Activated T-helper 17 cell treated with anti-CD3 and anti-CD28 coated beads, Interleukin-2, amount 50 U/mL, for 72 hours (primary cell): ENCODE measurements around the gene FNIP1. TPM values are rescaled to one million over a fixed set of nuclear protein-coding genes. Genes with fewer than 3 reads are reported as not detected.
"Not testable (repeated sequence)": the region's sequence is repeated elsewhere in the genome, so short reads cannot be mapped to it uniquely, and the experiment has no call there.

Experiments used
- ATAC-seq: fragments of 150-1000 bp; cut with Tn5 transposase; replicated peaks from 2 replicates; pipeline ENCODE4 v1.10.0; 2021; ENCODE audit warnings: mild to moderate bottlenecking, moderate library complexity
- H3K27ac Mint-ChIP-seq: one replicate; pipeline ENCODE4 v1.8.0; 2022; ENCODE audit warnings: mixed read lengths
- H3K27me3 Mint-ChIP-seq: one replicate; pipeline ENCODE4 v1.8.0; 2022; ENCODE audit warnings: mixed read lengths
- H3K36me3 Mint-ChIP-seq: one replicate; pipeline ENCODE4 v1.8.0; 2022; ENCODE audit warnings: low read depth, mild to moderate bottlenecking, mixed read lengths
- H3K4me1 Mint-ChIP-seq: one replicate; pipeline ENCODE4 v1.8.0; 2022; ENCODE audit warnings: mixed read lengths
- H3K4me3 Mint-ChIP-seq: one replicate; pipeline ENCODE4 v1.8.0; 2022; ENCODE audit warnings: mild to moderate bottlenecking, mixed read lengths
- H3K9me3 Mint-ChIP-seq: one replicate; pipeline ENCODE4 v1.8.0; 2022; ENCODE audit warnings: mixed read lengths
- total RNA-seq, 2 donors: library from RNA; stranded (reverse); gene quantifications; one replicate each; pipeline ENCODE4 v1.2.3, GENCODE V29; 2022

The FNIP1 gene
- total RNA-seq, 2 donors from 2014 or later: 17.5 to 30.4 TPM

- H3K27ac Mint-ChIP-seq, H3K9me3 Mint-ChIP-seq, ATAC-seq, H3K27me3 Mint-ChIP-seq, H3K4me3 Mint-ChIP-seq, H3K4me1 Mint-ChIP-seq: not testable (repeated sequence)
- H3K36me3 Mint-ChIP-seq: peaks cover 43% of the 10 kb centered on the region
Observed at GRCh38 chr5:131717164-131717563, 79.7 kb downstream of the FNIP1 start.

- no peak for ATAC-seq
- peaks cover 5% of the 10 kb centered on the region for H3K4me1 Mint-ChIP-seq
- no peaks in the 10 kb centered on the region for H3K9me3 Mint-ChIP-seq
- H3K27ac Mint-ChIP-seq: no peak overlapping the region
- no peak overlapping the region for H3K4me3 Mint-ChIP-seq
- peaks cover 48% of the 10 kb centered on the region for H3K36me3 Mint-ChIP-seq
- no peaks in the 10 kb centered on the region for H3K27me3 Mint-ChIP-seq
Observed at GRCh38 chr5:131716650-131717049, 80.2 kb downstream of the FNIP1 start.

GRCh38 chr5:131710391-131710790, 86.4 kb downstream of the FNIP1 start:
- Mint-ChIP-seq H3K36me3 (peaks cover 68% of the 10 kb centered on the region), H3K9me3 (no peaks in the 10 kb centered on the region), H3K4me3 (no peak overlapping the region), H3K27ac (no peak overlapping the region), H3K27me3 (no peaks in the 10 kb centered on the region), H3K4me1 (peaks cover 5% of the 10 kb centered on the region)
- ATAC-seq: no peak

- Mint-ChIP-seq H3K4me3 (no peak overlapping the region), H3K9me3 (no peaks in the 10 kb centered on the region), H3K36me3 (peaks cover 72% of the 10 kb centered on the region), H3K27ac (no peak overlapping the region), H3K27me3 (no peaks in the 10 kb centered on the region), H3K4me1 (peaks cover 5% of the 10 kb centered on the region)
- no peak for ATAC-seq
Observed at GRCh38 chr5:131709043-131709442, 87.8 kb downstream of the FNIP1 start.

GRCh38 chr5:131706281-131706680, 90.5 kb downstream of the FNIP1 start:
- peaks cover 85% of the 10 kb centered on the region for H3K36me3 Mint-ChIP-seq
- ATAC-seq: no peak

GRCh38 chr5:131694926-131695325, 101.9 kb downstream of the FNIP1 start:
- H3K36me3 Mint-ChIP-seq: peaks cover 64% of the 10 kb centered on the region
- no peak overlapping the region for H3K27ac Mint-ChIP-seq
- H3K27me3 Mint-ChIP-seq: no peaks in the 10 kb centered on the region
- no peak for ATAC-seq
- H3K9me3 Mint-ChIP-seq: no peaks in the 10 kb centered on the region
- H3K4me3 Mint-ChIP-seq: no peak overlapping the region
- H3K4me1 Mint-ChIP-seq: no peaks in the 10 kb centered on the region

More at GRCh38 chr5:131706281-131706680, 90.5 kb downstream of the FNIP1 start:
- Mint-ChIP-seq H3K27me3 (no peaks in the 10 kb centered on the region), H3K9me3 (no peaks in the 10 kb centered on the region), H3K4me3 (no peak overlapping the region), H3K27ac (no peak overlapping the region), H3K4me1 (no peaks in the 10 kb centered on the region)

- peaks cover 71% of the 10 kb centered on the region for H3K36me3 Mint-ChIP-seq
- H3K4me3 Mint-ChIP-seq: no peak overlapping the region
- H3K4me1 Mint-ChIP-seq: no peaks in the 10 kb centered on the region
- ATAC-seq: no peak
- H3K27ac Mint-ChIP-seq: no peak overlapping the region
- H3K27me3 Mint-ChIP-seq: no peaks in the 10 kb centered on the region
- no peaks in the 10 kb centered on the region for H3K9me3 Mint-ChIP-seq
Observed at GRCh38 chr5:131693894-131694293, 102.9 kb downstream of the FNIP1 start.

GRCh38 chr5:131685516-131686171, 111.2 kb downstream of the FNIP1 start:
- no peak overlapping the region for H3K27ac Mint-ChIP-seq
- no peaks in the 10 kb centered on the region for H3K27me3 Mint-ChIP-seq
- H3K9me3 Mint-ChIP-seq: no peaks in the 10 kb centered on the region
- no peaks in the 10 kb centered on the region for H3K4me1 Mint-ChIP-seq
- peaks cover 38% of the 10 kb centered on the region for H3K36me3 Mint-ChIP-seq
- no peak overlapping the region for H3K4me3 Mint-ChIP-seq
- no peak for ATAC-seq

- H3K27me3 Mint-ChIP-seq: no peaks in the 10 kb centered on the region
Observed at GRCh38 chr5:131684595-131684994, 112.2 kb downstream of the FNIP1 start.

GRCh38 chr5:131684051-131684450, 112.8 kb downstream of the FNIP1 start:
- Mint-ChIP-seq H3K36me3 (peaks cover 35% of the 10 kb centered on the region), H3K4me3 (no peak overlapping the region)

More at GRCh38 chr5:131684595-131684994, 112.2 kb downstream of the FNIP1 start:
- no peak for ATAC-seq
- H3K9me3 Mint-ChIP-seq: no peaks in the 10 kb centered on the region
- no peaks in the 10 kb centered on the region for H3K4me1 Mint-ChIP-seq
- H3K36me3 Mint-ChIP-seq: peaks cover 35% of the 10 kb centered on the region
- H3K4me3 Mint-ChIP-seq: no peak overlapping the region
- H3K27ac Mint-ChIP-seq: no peak overlapping the region

GRCh38 chr5:131682826-131683225, 114.0 kb downstream of the FNIP1 start:
- Mint-ChIP-seq H3K27me3 (no peaks in the 10 kb centered on the region), H3K27ac (no peak overlapping the region), H3K4me1 (no peaks in the 10 kb centered on the region), H3K4me3 (no peak overlapping the region), H3K36me3 (peaks cover 35% of the 10 kb centered on the region), H3K9me3 (no peaks in the 10 kb centered on the region)
- ATAC-seq: no peak

More at GRCh38 chr5:131684051-131684450, 112.8 kb downstream of the FNIP1 start:
- H3K27me3 Mint-ChIP-seq: no peaks in the 10 kb centered on the region
- no peaks in the 10 kb centered on the region for H3K4me1 Mint-ChIP-seq
- no peaks in the 10 kb centered on the region for H3K9me3 Mint-ChIP-seq
- no peak overlapping the region for H3K27ac Mint-ChIP-seq
- no peak for ATAC-seq

GRCh38 chr5:131682175-131682574, 114.6 kb downstream of the FNIP1 start:
- H3K9me3 Mint-ChIP-seq: no peaks in the 10 kb centered on the region
- no peak for ATAC-seq

GRCh38 chr5:131679911-131680310, 116.9 kb downstream of the FNIP1 start:
- Mint-ChIP-seq H3K4me3 (no peak overlapping the region), H3K9me3 (no peaks in the 10 kb centered on the region), H3K4me1 (no peaks in the 10 kb centered on the region), H3K36me3 (peaks cover 64% of the 10 kb centered on the region), H3K27ac (no peak overlapping the region), H3K27me3 (no peaks in the 10 kb centered on the region)
- peak; percentile 35 for ATAC-seq

More at GRCh38 chr5:131682175-131682574, 114.6 kb downstream of the FNIP1 start:
- no peaks in the 10 kb centered on the region for H3K4me1 Mint-ChIP-seq
- H3K27ac Mint-ChIP-seq: no peak overlapping the region
- H3K27me3 Mint-ChIP-seq: no peaks in the 10 kb centered on the region
- peaks cover 41% of the 10 kb centered on the region for H3K36me3 Mint-ChIP-seq
- H3K4me3 Mint-ChIP-seq: no peak overlapping the region

- not testable (repeated sequence) for H3K4me1 Mint-ChIP-seq, H3K27ac Mint-ChIP-seq, H3K4me3 Mint-ChIP-seq, H3K27me3 Mint-ChIP-seq, ATAC-seq, H3K9me3 Mint-ChIP-seq
- H3K36me3 Mint-ChIP-seq: peaks cover 80% of the 10 kb centered on the region
Observed at GRCh38 chr5:131678273-131678672, 118.5 kb downstream of the FNIP1 start.

GRCh38 chr5:131677115-131677514, 119.7 kb downstream of the FNIP1 start:
- H3K9me3 Mint-ChIP-seq: no peaks in the 10 kb centered on the region

More at GRCh38 chr5:131677115-131677514, 119.7 kb downstream of the FNIP1 start:
- Mint-ChIP-seq H3K36me3 (peaks cover 85% of the 10 kb centered on the region), H3K27me3 (no peaks in the 10 kb centered on the region), H3K4me3 (no peak overlapping the region), H3K4me1 (peaks cover 9% of the 10 kb centered on the region), H3K27ac (no peak overlapping the region)
- no peak for ATAC-seq
